Ishikawa (cell line): ENCODE data around the gene TM4SF18.

Experiments used
- CEBPB ChIP-seq: IDR thresholded peaks from 2 replicates; pipeline ENCODE4 v1.6.1; 2012
- CREB1 ChIP-seq: IDR thresholded peaks from 2 replicates; pipeline ENCODE4 v1.6.1; 2012; ENCODE audit warnings: low read depth
- EGR1 ChIP-seq: IDR thresholded peaks from 2 replicates; pipeline ENCODE4 v1.6.1; 2012
- EP300 ChIP-seq: IDR thresholded peaks from 2 replicates; pipeline ENCODE4 v1.6.1; 2012; ENCODE audit warnings: borderline replicate concordance
- FOXM1 ChIP-seq: IDR thresholded peaks from 2 replicates; pipeline ENCODE4 v1.6.1; 2012; ENCODE audit warnings: low read depth, borderline replicate concordance
- MAX ChIP-seq: IDR thresholded peaks from 2 replicates; pipeline ENCODE4 v1.6.1; 2012
- NFIC ChIP-seq: IDR thresholded peaks from 2 replicates; pipeline ENCODE4 v1.6.1; 2012
- RAD21 ChIP-seq: IDR thresholded peaks from 2 replicates; pipeline ENCODE4 v1.6.1; 2012; ENCODE audit warnings: low read depth
- REST ChIP-seq: IDR thresholded peaks from 2 replicates; pipeline ENCODE4 v1.6.1; 2012; ENCODE audit warnings: low read depth, mild to moderate bottlenecking
- TAF1 ChIP-seq: IDR thresholded peaks from 2 replicates; pipeline ENCODE4 v1.6.1; 2012; ENCODE audit warnings: low read depth, mild to moderate bottlenecking
- TCF12 ChIP-seq: IDR thresholded peaks from 2 replicates; pipeline ENCODE4 v1.6.1; 2012; ENCODE audit warnings: low read depth
- TEAD4 ChIP-seq: IDR thresholded peaks from 2 replicates; pipeline ENCODE4 v1.6.1; 2012
- USF1 ChIP-seq: IDR thresholded peaks from 2 replicates; pipeline ENCODE4 v1.6.1; 2012
- YY1 ChIP-seq: IDR thresholded peaks from 2 replicates; pipeline ENCODE4 v1.6.1; 2012; ENCODE audit warnings: low read depth
- ZBTB7A ChIP-seq: IDR thresholded peaks from 2 replicates; pipeline ENCODE4 v1.6.1; 2012; ENCODE audit warnings: low read depth

The TM4SF18 gene

GRCh38 chr3:149363053-149363452 is 29.6 kb upstream of the TM4SF18 start:
- no peak for TF ChIP-seq USF1
- TF ChIP-seq ZBTB7A = no peak
- TF ChIP-seq TEAD4 = no peak
- no peak for TF ChIP-seq RAD21
- TF ChIP-seq MAX = no peak
- TF ChIP-seq TAF1 = no peak
- no peak for TF ChIP-seq YY1
- TF ChIP-seq REST = no peak
- TF ChIP-seq CEBPB = no peak
- TF ChIP-seq NFIC = no peak
- no peak for TF ChIP-seq FOXM1
- no peak for TF ChIP-seq TCF12
- no peak for TF ChIP-seq EGR1

- TF ChIP-seq ZBTB7A = no peak
- no peak for TF ChIP-seq CEBPB
- TF ChIP-seq MAX = no peak
- TF ChIP-seq RAD21 = no peak
- TF ChIP-seq EGR1 = no peak
- no peak for TF ChIP-seq TEAD4
- no peak for TF ChIP-seq TCF12
- TF ChIP-seq NFIC = no peak
- no peak for TF ChIP-seq FOXM1
- TF ChIP-seq TAF1 = no peak
- no peak for TF ChIP-seq EP300
These were observed 28.9 kb upstream of the TM4SF18 start for GRCh38 chr3:149362366-149362765.

- TF ChIP-seq ZBTB7A = no peak
- TF ChIP-seq MAX = no peak
- TF ChIP-seq TAF1 = no peak
- TF ChIP-seq TEAD4 = no peak
- TF ChIP-seq RAD21 = no peak
- TF ChIP-seq TCF12 = no peak
- no peak for TF ChIP-seq USF1
- TF ChIP-seq FOXM1 = no peak
- no peak for TF ChIP-seq NFIC
- TF ChIP-seq REST = no peak
- TF ChIP-seq CEBPB = no peak
- TF ChIP-seq EGR1 = no peak
- TF ChIP-seq YY1 = no peak
- no peak for TF ChIP-seq CREB1
- no peak for TF ChIP-seq EP300
These were observed 23.2 kb upstream of the TM4SF18 start for GRCh38 chr3:149356630-149357029.

- no peak for TF ChIP-seq ZBTB7A
- no peak for TF ChIP-seq USF1
These were observed 22.7 kb upstream of the TM4SF18 start for GRCh38 chr3:149356044-149356592.

- no peak for TF ChIP-seq TAF1
- TF ChIP-seq REST = peak; percentile 46; the same call in 1 of the 2 replicates
These were observed 20.2 kb upstream of the TM4SF18 start for GRCh38 chr3:149353581-149354184.
